ENCODE measurements around the gene KLK8. TPM values are rescaled to one million over a fixed set of nuclear protein-coding genes. Genes with fewer than 3 reads are reported as not detected.

KLK8 gene
- polyA plus RNA-seq, 2 of the 4 experiments (the other 2 are of a cell fraction) = not detected

GRCh38 chr19:51002089-51002532, 707 bp upstream of the KLK8 start:
- WGBS (ENCODE audit: missing lambda C conversion rate) = 22% methylated on average over 12 of the region's 12 CpGs
- H3K4me3 ChIP-seq = peak overlapping the region; percentile 35
- CTCF ChIA-PET = interaction anchor here (0.6 to 4.0 kb wide), 6 partner anchors 10 to 164 kb away, joined by 3 to 21 read pairs (median 4); no protein-coding TSS in a partner anchor

GRCh38 chr19:51000981-51001380, 423 bp downstream of the KLK8 start:
- TF ChIP-seq ZFP36 (IDR thresholded peaks at IDR 0.05; ENCODE audit: borderline replicate concordance, partially characterized antibody) (no peak), ZC3H11A (IDR thresholded peaks at IDR 0.05) (no peak), HOXA7 (CRISPR knock-in tag; IDR thresholded peaks at IDR 0.05) (no peak), CHD4 (IDR thresholded peaks at IDR 0.05; ENCODE audit: borderline replicate concordance) (no peak), RAD21 (conservative IDR thresholded peaks at IDR 0.05 in 1 of 2, IDR thresholded peaks at IDR 0.05 in 1 of 2) (no peak), E2F6 (IDR thresholded peaks at IDR 0.05; ENCODE audit: borderline replicate concordance, low read depth) (no peak), HMGXB4 (CRISPR knock-in tag; IDR thresholded peaks at IDR 0.05; ENCODE audit: borderline replicate concordance) (no peak), MAFK (IDR thresholded peaks at IDR 0.05; ENCODE audit: partially characterized antibody) (no peak), PHF8 (IDR thresholded peaks at IDR 0.05; ENCODE audit: borderline replicate concordance, low read depth) (no peak), POLR2AphosphoS2 (conservative IDR thresholded peaks at IDR 0.05; ENCODE audit: low read length) (no peak), BHLHE40 (IDR thresholded peaks at IDR 0.05; ENCODE audit: low read depth, low read length) (no peak), SREBF2 (IDR thresholded peaks at IDR 0.05) (no peak)
- no peak overlapping the region for H3K27ac ChIP-seq
- H3K4me1 ChIP-seq = peaks cover 6% of the 10 kb centered on the region; the same call in 2 of the 3 replicates
- H3K4me3 ChIP-seq = no peak overlapping the region
- 37% methylated on average over 16 of the region's 16 CpGs for WGBS (ENCODE audit: missing lambda C conversion rate)
- H3K4me2 ChIP-seq = 0 out of 3 replicates have a peak overlapping the region, but pooled peaks have one; percentile 12
- H3K9me3 ChIP-seq = no peaks in the 10 kb centered on the region
- ChIA-PET POLR2A (no interaction called here), CTCF (interaction anchor here (0.6 to 4.0 kb wide), 4 partner anchors 11 to 38 kb away, joined by 3 to 21 read pairs (median 3); no protein-coding TSS in a partner anchor)
- 0 out of 6 replicates have a peak, but pooled peaks of 1 of the 2 experiments have one; percentile 15 for ATAC-seq
- FAIRE-seq = no peak
- no peak for DNase-seq (ENCODE audit: low read depth in 1 of 2, low spot score in 1 of 2)

More at GRCh38 chr19:51002089-51002532, 707 bp upstream of the KLK8 start:
- ATAC-seq (peak; percentile 22 to 30), DNase-seq (ENCODE audit: low read depth in 1 of 2, low spot score in 1 of 2) (no peak), FAIRE-seq (no peak)
- Histone ChIP-seq H3K9me3 (no peaks in the 10 kb centered on the region), H3K27ac (no peak overlapping the region), H3K4me1 (peaks cover 6% of the 10 kb centered on the region; the same call in 2 of the 3 replicates), H3K4me2 (peak overlapping the region; percentile 79)
- no peak for TF ChIP-seq SMC3 (IDR thresholded peaks at IDR 0.05)
- TF ChIP-seq CHD4 (IDR thresholded peaks at IDR 0.05; ENCODE audit: borderline replicate concordance) = no peak
- TF ChIP-seq MAFK (IDR thresholded peaks at IDR 0.05; ENCODE audit: partially characterized antibody) = no peak
- no peak for TF ChIP-seq ELK1 (IDR thresholded peaks at IDR 0.05; ENCODE audit: low read depth, low read length)
- no peak for TF ChIP-seq NPAS2 (CRISPR knock-in tag; IDR thresholded peaks at IDR 0.05; ENCODE audit: borderline replicate concordance)
- TF ChIP-seq EHF (CRISPR knock-in tag; IDR thresholded peaks at IDR 0.05) = no peak
- no peak for TF ChIP-seq TFCP2L1 (CRISPR knock-in tag; IDR thresholded peaks at IDR 0.05)
- no peak for TF ChIP-seq GATA3 (IDR thresholded peaks at IDR 0.05; ENCODE audit: borderline replicate concordance)
- TF ChIP-seq USF2 (IDR thresholded peaks at IDR 0.05) = no peak
- no peak for TF ChIP-seq HEYL (CRISPR knock-in tag; IDR thresholded peaks at IDR 0.05)
- no peak for TF ChIP-seq HOXB13 (CRISPR knock-in tag; IDR thresholded peaks at IDR 0.05; ENCODE audit: low read depth)
- POLR2A ChIA-PET = no interaction called here
